ENCODE measurements around the gene MAP1LC3B. TPM values are rescaled to one million over a fixed set of nuclear protein-coding genes. Genes with fewer than 3 reads are reported as not detected.

The MAP1LC3B gene
- total and polyA plus RNA-seq, 2 of the 8 experiments (the other 6 are each of a cell fraction or from before 2014, with no cell fraction given) = 29.5 to 48.5 TPM

- Histone ChIP-seq H3K9me3 (ENCODE audit: insufficient read depth in 2 of 2, low read depth in 1 of 2, low read length in 1 of 2) (no peaks in the 10 kb centered on the region), H3K4me2 (ENCODE audit: insufficient read depth in 1 of 2, low read depth in 2 of 2, low read length in 2 of 2) (no peak overlapping the region), H3K79me2 (ENCODE audit: control insufficient read depth in 1 of 2, insufficient read depth in 2 of 2, low read length in 2 of 2) (no peaks in the 10 kb centered on the region), H2BK20ac (ENCODE audit: low read length) (no peak overlapping the region), H3K27me3 (replicated peaks in 1 of 4; ENCODE audit: control insufficient read depth in 3 of 4, extremely low read depth in 1 of 4, insufficient read depth in 3 of 4, low read length in 3 of 4) (no peaks in the 10 kb centered on the region), H4K91ac (replicated peaks; ENCODE audit: insufficient read length, low read length) (no peak overlapping the region), H2BK5ac (ENCODE audit: low read depth, low read length) (no peak overlapping the region; the same call in 1 of the 2 replicates), H3K18ac (ENCODE audit: extremely low read depth, low read length) (no peak overlapping the region), H3K27ac (ENCODE audit: low read depth, low read length) (no peak overlapping the region), H3K36me3 (ENCODE audit: control insufficient read depth in 2 of 4, insufficient read depth in 4 of 4, low read length in 3 of 4) (peaks cover 0 to 3% (median 0%) of the 10 kb centered on the region in 4 experiments; a peak in 4 of 8 replicates), H3K23ac (ENCODE audit: insufficient read length) (no peak overlapping the region), H3K4ac (replicated peaks; ENCODE audit: insufficient read length, low read depth, low read length) (no peak overlapping the region), H3K4me1 (replicated peaks in 1 of 4; ENCODE audit: control insufficient read depth in 3 of 4, insufficient read depth in 4 of 4, low read length in 3 of 4) (peaks cover 5 to 17% (median 11%) of the 10 kb centered on the region in 4 experiments), H2BK15ac (ENCODE audit: low read length) (no peak overlapping the region), H3K79me1 (ENCODE audit: low read depth, low read length) (no peaks in the 10 kb centered on the region; the same call in 1 of the 2 replicates), H4K8ac (ENCODE audit: extremely low read depth, insufficient read depth, low read length) (no peak overlapping the region), H2AK5ac (ENCODE audit: low read depth, low read length) (no peak overlapping the region), H3K56ac (replicated peaks; ENCODE audit: insufficient read length, low read depth, low read length) (no peak overlapping the region), H3K14ac (ENCODE audit: insufficient read length) (no peak overlapping the region), H3K9ac (replicated peaks in 1 of 4; ENCODE audit: extremely low read depth in 1 of 4, low read depth in 3 of 4, low read length in 3 of 4) (no peak overlapping the region), H4K5ac (ENCODE audit: insufficient read length, low read depth, low read length) (no peak overlapping the region), H2BK120ac (replicated peaks; ENCODE audit: low read depth, low read length) (no peak overlapping the region), H2BK12ac (ENCODE audit: low read depth, low read length) (no peak overlapping the region), H2AFZ (ENCODE audit: low read length) (no peak overlapping the region), H3K23me2 (ENCODE audit: low read depth, low read length) (no peaks in the 10 kb centered on the region), H3K4me3 (ENCODE audit: extremely low read depth in 1 of 4, insufficient read depth in 2 of 4, low read depth in 3 of 4, low read length in 4 of 4) (no peak overlapping the region), H4K20me1 (replicated peaks in 1 of 2; ENCODE audit: control insufficient read depth in 1 of 2, insufficient read depth in 2 of 2, low read length in 2 of 2) (peaks cover 5 to 10% of the 10 kb centered on the region in 2 experiments)
- no peak for TF ChIP-seq NANOG (IDR thresholded peaks at IDR 0.05; ENCODE audit: insufficient read depth, low read depth, low read length, poor library complexity, severe bottlenecking)
- DNase-seq (ENCODE audit: low read depth in 1 of 2, low spot score in 2 of 2) (no peak), FAIRE-seq (no peak)
- CTCF ChIA-PET (ENCODE audit: partially characterized antibody) = interaction anchor here (0.9 to 4.6 kb wide), 5 partner anchors 8 to 212 kb away, joined by 3 to 22 read pairs (median 11); no protein-coding TSS in a partner anchor
- POLR2A ChIA-PET (ENCODE audit: partially characterized antibody) = interaction anchor here (1.5 kb wide), 1 partner anchor 41 kb away, joined by 3 read pairs; the partner anchor contains the start of gene FBXO31
- 86% methylated on average over 12 of the region's 12 CpGs; no CpG with 5 or more reads in 1 of the 2 experiments for WGBS, 2 experiments (ENCODE audit: extremely low coverage in 1 of 2, insufficient coverage in 1 of 2, insufficient read length in 1 of 2, insufficient replicate concordance in 2 of 2, low coverage in 1 of 2, low lambda C conversion rate in 2 of 2, missing lambda C conversion rate in 1 of 2)
These were observed 32.1 kb downstream of the MAP1LC3B start for GRCh38 chr16:87424266-87424665.
